Measurements from ENCODE around the gene ECE1. TPM values are rescaled to one million over a fixed set of nuclear protein-coding genes. Genes with fewer than 3 reads are reported as not detected.

Gene ECE1
- total RNA-seq, 4 donors from 2014 or later: 74.5 to 146 (median 97.2) TPM

DNA sequence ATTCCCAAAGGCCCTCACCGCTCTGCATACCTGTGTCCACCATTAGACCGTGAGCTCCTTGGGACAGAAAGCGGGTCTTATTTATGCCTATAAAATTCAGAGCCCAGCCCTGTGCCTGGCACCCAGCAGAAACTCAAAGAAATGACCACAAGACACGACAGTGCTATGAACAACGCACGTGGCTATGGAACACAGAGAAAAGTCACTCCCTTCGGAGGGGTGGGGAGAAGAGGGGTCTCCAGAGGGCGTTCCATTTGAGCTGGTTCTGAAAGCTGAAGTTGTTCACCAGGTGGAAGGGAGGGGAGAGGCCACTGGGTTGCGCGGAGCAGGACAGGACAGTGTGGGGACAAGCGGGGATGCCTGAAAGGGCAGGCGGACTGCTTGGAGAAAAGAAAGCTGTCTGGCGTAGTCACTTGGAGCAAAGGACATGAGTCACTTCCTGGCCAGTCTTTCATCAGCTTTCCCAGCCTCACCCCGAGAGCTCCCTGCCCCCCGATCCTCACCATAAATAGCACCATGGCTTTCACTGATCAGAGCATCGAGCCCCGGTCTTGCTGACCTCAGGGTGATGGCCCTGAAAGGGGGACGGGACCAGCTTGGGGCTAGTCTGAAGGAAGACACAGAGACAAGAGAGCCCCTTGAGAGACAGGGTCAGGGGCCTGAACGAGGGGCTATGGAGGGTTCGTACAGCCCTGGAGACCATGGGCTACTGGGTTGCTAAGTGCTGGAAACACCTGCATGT, 28.5 kb downstream of the ECE1 start:
- Histone ChIP-seq H3K27me3 (no peaks in the 10 kb centered on the region), H3K4me3 (replicated peaks in 1 of 3) (no peak overlapping the region), H3K27ac (peak overlapping the region; percentile 83 to 93 (median 91)), H3K36me3 (peaks cover 13 to 37% of the 10 kb centered on the region in 2 donors), H3K4me1 (peaks cover 25 to 56% of the 10 kb centered on the region in 2 donors), H3K9me3 (no peaks in the 10 kb centered on the region)
- 57 to 67% methylated on average over 17 to 19 of the region's 20 CpGs for WGBS, 2 donors
- intact Hi-C loops (cut with DNase I): no loop called here
- peak; percentile 53 to 83 for DNase-seq
- TF ChIP-seq, protein P1, sequence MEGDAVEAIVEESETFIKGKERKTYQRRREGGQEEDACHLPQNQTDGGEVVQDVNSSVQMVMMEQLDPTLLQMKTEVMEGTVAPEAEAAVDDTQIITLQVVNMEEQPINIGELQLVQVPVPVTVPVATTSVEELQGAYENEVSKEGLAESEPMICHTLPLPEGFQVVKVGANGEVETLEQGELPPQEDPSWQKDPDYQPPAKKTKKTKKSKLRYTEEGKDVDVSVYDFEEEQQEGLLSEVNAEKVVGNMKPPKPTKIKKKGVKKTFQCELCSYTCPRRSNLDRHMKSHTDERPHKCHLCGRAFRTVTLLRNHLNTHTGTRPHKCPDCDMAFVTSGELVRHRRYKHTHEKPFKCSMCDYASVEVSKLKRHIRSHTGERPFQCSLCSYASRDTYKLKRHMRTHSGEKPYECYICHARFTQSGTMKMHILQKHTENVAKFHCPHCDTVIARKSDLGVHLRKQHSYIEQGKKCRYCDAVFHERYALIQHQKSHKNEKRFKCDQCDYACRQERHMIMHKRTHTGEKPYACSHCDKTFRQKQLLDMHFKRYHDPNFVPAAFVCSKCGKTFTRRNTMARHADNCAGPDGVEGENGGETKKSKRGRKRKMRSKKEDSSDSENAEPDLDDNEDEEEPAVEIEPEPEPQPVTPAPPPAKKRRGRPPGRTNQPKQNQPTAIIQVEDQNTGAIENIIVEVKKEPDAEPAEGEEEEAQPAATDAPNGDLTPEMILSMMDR (IDR thresholded peaks at IDR 0.05): no peak
- TF ChIP-seq POLR2A (IDR thresholded peaks at IDR 0.05): peak in 1 of 2 donors; percentile 13

DNA sequence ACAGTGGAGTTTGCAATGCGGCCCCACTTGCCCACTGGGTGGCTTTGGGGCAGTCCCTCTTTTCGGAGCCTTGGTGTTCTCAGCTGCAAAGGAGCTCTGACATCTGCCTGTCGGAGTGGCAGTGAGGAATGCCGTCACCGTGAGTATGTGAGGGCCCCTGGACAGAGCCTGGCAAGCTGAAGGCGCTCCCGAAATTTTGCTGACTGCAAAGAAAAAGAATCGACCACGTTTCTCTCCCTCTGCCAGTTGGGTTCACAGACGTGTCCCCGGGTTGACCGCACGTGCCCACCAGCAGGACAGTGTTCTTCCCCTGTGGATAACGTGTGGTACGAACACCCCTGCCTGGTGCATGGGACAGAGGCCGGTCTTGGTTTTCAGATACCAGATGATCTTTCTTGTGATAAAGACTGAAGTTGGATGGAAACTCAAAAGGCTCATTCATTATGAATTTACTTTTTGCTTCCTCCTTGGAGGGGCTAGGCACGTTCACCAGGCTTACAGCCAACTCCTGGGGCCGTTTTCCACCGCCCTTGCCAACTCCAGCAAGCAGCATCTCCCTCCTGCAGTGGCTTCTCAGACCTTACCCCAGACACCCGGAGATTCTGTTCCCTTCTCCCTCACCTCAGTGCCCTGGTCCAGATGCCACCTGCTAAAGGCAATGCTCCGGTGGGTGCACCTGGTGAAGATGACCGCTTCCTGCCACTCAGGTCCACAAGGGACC, 29.7 kb downstream of the ECE1 start:
- peaks cover 25 to 50% of the 10 kb centered on the region in 2 donors for H3K4me1 ChIP-seq

DNA sequence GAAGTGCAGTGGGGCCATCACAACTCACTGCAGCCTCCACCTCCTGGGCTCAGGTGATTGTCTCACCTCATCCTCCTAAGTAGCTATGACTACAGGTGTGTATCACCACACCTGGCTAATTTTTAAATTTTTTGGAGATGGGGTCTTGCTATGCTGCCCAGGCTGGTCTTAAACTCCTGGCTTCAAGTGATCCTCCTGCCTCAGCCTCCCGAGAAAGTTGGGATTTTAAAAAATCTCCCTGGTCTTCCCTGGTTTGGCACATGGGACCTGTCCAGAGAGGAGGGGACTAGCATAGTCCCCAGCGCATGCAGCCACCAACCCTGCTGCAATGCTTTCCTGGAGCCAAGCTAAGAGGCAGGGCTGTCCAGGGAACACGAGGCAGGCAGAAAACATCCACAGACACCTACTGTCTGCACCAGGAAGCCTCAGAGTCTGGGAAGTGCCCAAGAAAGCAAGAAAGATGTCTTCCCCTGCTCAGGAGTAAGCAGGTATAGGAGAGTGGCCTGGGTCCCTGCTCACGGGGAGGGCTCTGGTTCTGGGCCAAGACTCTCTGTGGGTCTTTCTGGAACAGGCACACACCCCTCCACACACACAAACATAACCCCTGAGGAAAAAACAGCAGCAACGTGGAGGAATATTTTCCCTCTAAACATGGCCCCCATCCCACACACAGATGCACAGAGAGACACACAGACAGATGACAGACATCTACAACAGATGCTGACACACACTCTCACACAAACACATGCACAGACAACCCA, 30.8 kb downstream of the ECE1 start:
- Histone ChIP-seq H3K4me3 (replicated peaks in 1 of 3) (no peak overlapping the region), H3K9me3 (no peaks in the 10 kb centered on the region), H3K36me3 (peaks cover 20 to 52% of the 10 kb centered on the region in 2 donors), H3K27ac (no peak overlapping the region), H3K4me1 (peaks cover 25 to 39% of the 10 kb centered on the region in 2 donors), H3K27me3 (no peaks in the 10 kb centered on the region)
- intact Hi-C loops (cut with DNase I): loop anchor here (10.0 kb wide), 1 partner anchor 405 kb away; the partner anchor contains the start of gene RAP1GAP
- WGBS, 2 donors: 73 to 74% methylated on average over 3 to 4 of the region's 5 CpGs
- TF ChIP-seq, protein P1 (IDR thresholded peaks at IDR 0.05): no peak
- no peak for TF ChIP-seq POLR2A (IDR thresholded peaks at IDR 0.05)
- no peak for DNase-seq

More for the DNA sequence above, 29.7 kb downstream of the ECE1 start:
- H3K4me3 ChIP-seq (replicated peaks in 1 of 3): no peak overlapping the region
- no peak for DNase-seq
- peak overlapping the region in 2 of 3 donors; percentile 91 to 93 for H3K27ac ChIP-seq
- WGBS, 2 donors: 84 to 85% methylated on average over 22 of the region's 22 CpGs
- no peaks in the 10 kb centered on the region for H3K27me3 ChIP-seq
- intact Hi-C loops (cut with DNase I): no loop called here
- no peak for TF ChIP-seq POLR2A (IDR thresholded peaks at IDR 0.05)
- TF ChIP-seq, protein P1 (IDR thresholded peaks at IDR 0.05): no peak
- no peaks in the 10 kb centered on the region for H3K9me3 ChIP-seq
- peaks cover 17 to 49% of the 10 kb centered on the region in 2 donors for H3K36me3 ChIP-seq

DNA sequence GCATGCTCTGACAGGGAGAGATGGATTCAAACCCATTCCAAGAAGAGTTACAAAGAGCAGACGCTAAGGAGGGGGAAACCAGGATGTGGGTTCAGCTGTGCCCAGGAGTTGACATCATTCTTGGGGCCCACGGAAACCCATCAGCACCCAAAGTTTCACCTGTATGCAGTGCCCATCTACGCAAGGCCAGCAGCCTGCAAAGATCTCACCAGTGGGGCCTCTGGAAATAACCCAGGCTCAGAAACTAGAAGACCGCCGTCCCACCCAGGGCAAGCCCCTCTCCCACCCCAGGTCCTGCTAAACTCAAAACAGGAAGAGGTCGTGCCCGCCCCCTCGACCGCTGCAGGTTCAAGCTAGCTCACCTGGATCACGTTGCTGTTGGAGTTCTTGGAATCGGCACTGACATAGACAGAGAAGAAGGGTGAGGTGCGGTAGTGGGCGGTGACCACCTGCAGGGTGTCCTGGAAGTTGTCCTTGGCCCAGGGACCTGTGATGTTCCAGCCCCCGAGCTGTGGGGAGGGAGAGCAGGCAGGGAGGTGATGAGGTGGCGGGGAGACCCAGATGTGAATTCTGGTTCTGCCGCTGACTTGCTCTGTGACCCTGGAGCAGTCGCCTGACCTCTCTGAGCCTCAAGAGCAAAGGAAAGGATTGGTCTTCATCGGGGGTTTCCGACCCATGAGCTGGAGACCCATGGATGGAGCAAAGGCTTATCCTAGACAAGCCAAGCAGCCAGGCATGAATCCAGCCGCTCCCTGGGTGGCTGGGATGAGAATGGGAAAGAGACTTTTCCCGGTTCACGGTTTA, 31.7 kb downstream of the ECE1 start:
- H3K27me3 ChIP-seq: no peaks in the 10 kb centered on the region
- TF ChIP-seq, protein P1 (IDR thresholded peaks at IDR 0.05): no peak
- no peak for TF ChIP-seq POLR2A (IDR thresholded peaks at IDR 0.05)
- intact Hi-C loops (cut with DNase I): loop anchor here (10.0 kb wide), 1 partner anchor 406 kb away; the partner anchor contains the start of gene RAP1GAP
- peaks cover 20 to 52% of the 10 kb centered on the region in 2 donors for H3K36me3 ChIP-seq
- no peak for DNase-seq
- H3K9me3 ChIP-seq: no peaks in the 10 kb centered on the region
- H3K4me3 ChIP-seq (replicated peaks in 1 of 3): no peak overlapping the region
- H3K4me1 ChIP-seq: peaks cover 24 to 30% of the 10 kb centered on the region in 2 donors
- 93 to 94% methylated on average over 22 of the region's 22 CpGs for WGBS, 2 donors
- no peak overlapping the region for H3K27ac ChIP-seq
